Neuronal stem cell (in vitro differentiated cells): ENCODE measurements around the gene DNER.

Experiments
- DNase-seq: peaks from one replicate; pipeline ENCODE4 v3.0.0-alpha.2; 2013; ENCODE audit warnings: low spot score
- H2AFZ ChIP-seq: one replicate; pipeline ENCODE4 v1.6.1; 2013; ENCODE audit warnings: mild to moderate bottlenecking, low read length, inconsistent platforms
- H2AK5ac ChIP-seq: 2 replicates; pipeline ENCODE4 v1.6.1; 2013; ENCODE audit warnings: low read depth, mild to moderate bottlenecking, inconsistent platforms, low read length, moderate library complexity, mixed read lengths
- H2BK120ac ChIP-seq: 2 replicates; pipeline ENCODE4 v1.6.1; 2013; ENCODE audit warnings: low read depth, mild to moderate bottlenecking, inconsistent platforms, low read length, moderate library complexity, mixed read lengths
- H2BK12ac ChIP-seq: one replicate; pipeline ENCODE4 v1.6.1; 2013; ENCODE audit warnings: low read length, inconsistent platforms
- H2BK15ac ChIP-seq: 2 replicates; pipeline ENCODE4 v1.6.1; 2013; ENCODE audit warnings: mild to moderate bottlenecking, low read length, inconsistent platforms, mixed read lengths
- H2BK5ac ChIP-seq: one replicate; pipeline ENCODE4 v1.6.1; 2013; ENCODE audit warnings: inconsistent platforms, mild to moderate bottlenecking, low read length, moderate library complexity
- H3K14ac ChIP-seq: one replicate; pipeline ENCODE4 v1.6.1; 2013; ENCODE audit warnings: low read length, inconsistent platforms
- H3K18ac ChIP-seq: 2 replicates; pipeline ENCODE4 v1.6.1; 2013; ENCODE audit warnings: low read length, inconsistent platforms
- H3K23ac ChIP-seq: 2 replicates; pipeline ENCODE4 v1.6.1; 2013; ENCODE audit warnings: low read depth, mild to moderate bottlenecking, mixed read lengths, low read length, inconsistent platforms; ENCODE audit not compliant: poor library complexity
- H3K27ac ChIP-seq: replicated peaks from 3 replicates; pipeline ENCODE4 v1.5.1; 2013; ENCODE audit warnings: low read length, inconsistent platforms
- H3K27me3 ChIP-seq, 3 experiments: 2 replicates each; pipeline ENCODE4 v1.6.1; 2013; ENCODE audit warnings: low read length in 3 of 3, mild to moderate bottlenecking in 2 of 3, inconsistent platforms in 1 of 3, low read depth in 1 of 3, mixed read lengths in 1 of 3, moderate library complexity in 1 of 3; ENCODE audit not compliant: control insufficient read depth in 3 of 3, insufficient read depth in 3 of 3
- H3K36me3 ChIP-seq, 2 donors: replicated peaks in 1 of 2; 2 replicates each; pipeline ENCODE4 v1.6.1; 2013; ENCODE audit warnings: low read length in 2 of 2; ENCODE audit not compliant: control insufficient read depth in 2 of 2, insufficient read depth in 2 of 2
- H3K4ac ChIP-seq: 2 replicates; pipeline ENCODE4 v1.6.1; 2013; ENCODE audit warnings: inconsistent platforms, mild to moderate bottlenecking, low read length, moderate library complexity
- H3K4me1 ChIP-seq, 2 donors: 1 replicate in 1 of 2; 2 replicates in 1 of 2; pipeline ENCODE4 v1.6.1; 2013; ENCODE audit warnings: low read length in 2 of 2, low read depth in 1 of 2; ENCODE audit not compliant: control insufficient read depth in 2 of 2, insufficient read depth in 1 of 2
- H3K4me2 ChIP-seq: one replicate; pipeline ENCODE4 v1.6.1; 2013; ENCODE audit warnings: mild to moderate bottlenecking, low read length, inconsistent platforms; ENCODE audit not compliant: insufficient read depth, poor library complexity, severe bottlenecking
- H3K4me3 ChIP-seq, 2 donors: 2 replicates each; pipeline ENCODE4 v1.5.1; 2013; ENCODE audit warnings: low read length in 2 of 2, mild to moderate bottlenecking in 2 of 2, inconsistent platforms in 1 of 2, moderate library complexity in 1 of 2
- H3K79me1 ChIP-seq: one replicate; pipeline ENCODE4 v1.6.1; 2013; ENCODE audit warnings: low read depth, mild to moderate bottlenecking, inconsistent platforms, low read length, moderate library complexity
- H3K9ac ChIP-seq: one replicate; pipeline ENCODE4 v1.6.1; 2013; ENCODE audit warnings: mild to moderate bottlenecking, low read depth, low read length, inconsistent platforms; ENCODE audit not compliant: poor library complexity
- H3K9me3 ChIP-seq, 2 donors: replicated peaks in 1 of 2; 2 replicates each; pipeline versions ENCODE3 to v1.6.1; 2013; ENCODE audit warnings: low read length in 2 of 2, mild to moderate bottlenecking in 2 of 2, inconsistent platforms in 1 of 2, low read depth in 1 of 2, mixed read lengths in 1 of 2, moderate library complexity in 1 of 2; ENCODE audit not compliant: control insufficient read depth in 2 of 2, insufficient read depth in 1 of 2
- H4K8ac ChIP-seq: one replicate; pipeline ENCODE4 v1.6.1; 2013; ENCODE audit warnings: low read depth, mild to moderate bottlenecking, inconsistent platforms, low read length, moderate library complexity
- H4K91ac ChIP-seq: one replicate; pipeline ENCODE4 v1.6.1; 2013; ENCODE audit warnings: low read length, low read depth, mild to moderate bottlenecking, inconsistent platforms; ENCODE audit not compliant: poor library complexity
- WGBS, 2 donors: extraction: QIAGEN DNeasy Blood & Tissue Kit; methylation state at CpG; one replicate each; pipeline ENCODE4 v1.1.7; 2013; ENCODE audit warnings: missing lambda C conversion rate in 2 of 2, mixed read lengths in 1 of 2; ENCODE audit not compliant: insufficient read length in 2 of 2, insufficient replicate concordance in 1 of 2; ENCODE audit errors: extremely low coverage in 2 of 2; 5-methylcytosine and 5-hydroxymethylcytosine counted together

DNER gene

GRCh38 chr2:229462112-229462511 lies 252.2 kb downstream of the DNER start:
- H3K14ac ChIP-seq: no peak overlapping the region
- H3K4me2 ChIP-seq: no peak overlapping the region
- no peak overlapping the region for H2BK12ac ChIP-seq
- no peak overlapping the region for H2BK120ac ChIP-seq
- no peak overlapping the region for H3K27ac ChIP-seq
- H2AK5ac ChIP-seq: no peak overlapping the region
- H4K91ac ChIP-seq: no peak overlapping the region
- no peak overlapping the region for H2BK5ac ChIP-seq
- no peak overlapping the region for H3K4ac ChIP-seq
- H3K9me3 ChIP-seq: no peaks in the 10 kb centered on the region
- H3K23ac ChIP-seq: no peak overlapping the region
- no peak overlapping the region for H3K4me3 ChIP-seq
- H4K8ac ChIP-seq: no peak overlapping the region
- no peak for DNase-seq
- H2AFZ ChIP-seq: no peak overlapping the region
- no peaks in the 10 kb centered on the region for H3K27me3 ChIP-seq
- no peak overlapping the region for H3K9ac ChIP-seq
- H2BK15ac ChIP-seq: no peak overlapping the region
- no peaks in the 10 kb centered on the region for H3K4me1 ChIP-seq
- no peak overlapping the region for H3K18ac ChIP-seq
- no peaks in the 10 kb centered on the region for H3K79me1 ChIP-seq
- no peaks in the 10 kb centered on the region for H3K36me3 ChIP-seq

- no peak overlapping the region for H3K4me3 ChIP-seq
- no peak overlapping the region for H3K9ac ChIP-seq
- H3K14ac ChIP-seq: no peak overlapping the region
- no peak overlapping the region for H2BK120ac ChIP-seq
- no peaks in the 10 kb centered on the region for H3K4me1 ChIP-seq
- H3K36me3 ChIP-seq: no peaks in the 10 kb centered on the region
- H2AFZ ChIP-seq: no peak overlapping the region
- H2BK5ac ChIP-seq: no peak overlapping the region
- H3K27ac ChIP-seq: no peak overlapping the region
- WGBS, 2 donors: no CpG with 5 or more reads among the region's 6 CpGs
- H3K9me3 ChIP-seq: no peaks in the 10 kb centered on the region
- H3K23ac ChIP-seq: no peak overlapping the region
- no peaks in the 10 kb centered on the region for H3K79me1 ChIP-seq
- H3K4me2 ChIP-seq: no peak overlapping the region
- DNase-seq: no peak
- no peak overlapping the region for H2AK5ac ChIP-seq
- no peak overlapping the region for H4K8ac ChIP-seq
- no peaks in the 10 kb centered on the region for H3K27me3 ChIP-seq
- no peak overlapping the region for H2BK15ac ChIP-seq
- no peak overlapping the region for H2BK12ac ChIP-seq
- no peak overlapping the region for H4K91ac ChIP-seq
- no peak overlapping the region for H3K4ac ChIP-seq
- H3K18ac ChIP-seq: no peak overlapping the region
Observed at GRCh38 chr2:229456091-229456490, 258.3 kb downstream of the DNER start.

DNA sequence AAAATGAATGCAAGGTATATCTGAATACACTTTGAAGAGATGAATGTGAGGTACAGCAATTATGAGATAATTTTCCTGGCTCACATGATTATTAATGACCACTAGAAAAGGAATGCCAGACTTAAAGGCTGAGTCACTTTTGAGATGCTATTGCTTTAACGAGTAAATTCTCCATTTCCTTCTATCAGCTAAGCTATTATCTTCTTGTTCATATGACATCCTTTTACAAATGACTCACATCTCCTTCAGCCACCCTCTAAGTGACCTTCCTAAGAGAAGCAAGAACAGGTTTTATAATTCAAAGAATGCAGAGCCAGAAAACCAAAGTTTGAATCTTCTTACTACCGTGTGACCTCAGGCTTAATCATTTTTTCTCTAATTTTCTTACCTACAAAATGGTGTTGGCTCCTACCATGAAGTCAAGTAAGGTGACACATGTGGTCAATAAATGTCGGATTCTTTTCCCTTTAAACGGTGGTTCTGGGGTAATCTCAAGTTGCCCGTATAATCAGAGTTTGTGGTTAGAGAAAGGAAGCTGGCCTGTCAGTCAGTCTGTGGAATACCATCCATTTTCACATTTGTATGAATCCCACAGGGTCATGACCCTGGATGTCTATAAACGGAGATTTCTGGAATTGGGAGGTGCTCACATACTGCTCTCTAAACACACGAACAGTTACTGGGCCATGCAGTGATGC lies 259.3 kb downstream of the DNER start:
- H2BK12ac ChIP-seq: no peak overlapping the region
- no peaks in the 10 kb centered on the region for H3K27me3 ChIP-seq
- H4K8ac ChIP-seq: no peak overlapping the region
- H3K9me3 ChIP-seq: no peaks in the 10 kb centered on the region
- H2AFZ ChIP-seq: no peak overlapping the region
- H3K27ac ChIP-seq: no peak overlapping the region
- no peak overlapping the region for H3K23ac ChIP-seq
- H3K9ac ChIP-seq: no peak overlapping the region
- H3K4me1 ChIP-seq: no peaks in the 10 kb centered on the region
- H3K4me2 ChIP-seq: no peak overlapping the region
- no peak overlapping the region for H2BK15ac ChIP-seq
- no CpG with 5 or more reads among the region's 7 CpGs for WGBS, 2 donors
- H3K4ac ChIP-seq: no peak overlapping the region
- DNase-seq: no peak
- H4K91ac ChIP-seq: no peak overlapping the region
- H3K4me3 ChIP-seq: no peak overlapping the region
- no peaks in the 10 kb centered on the region for H3K36me3 ChIP-seq
- no peaks in the 10 kb centered on the region for H3K79me1 ChIP-seq
- no peak overlapping the region for H2BK5ac ChIP-seq
- H3K14ac ChIP-seq: no peak overlapping the region
- no peak overlapping the region for H2BK120ac ChIP-seq
- H2AK5ac ChIP-seq: no peak overlapping the region
- no peak overlapping the region for H3K18ac ChIP-seq

GRCh38 chr2:229453230-229453629 lies 261.1 kb downstream of the DNER start:
- no peak overlapping the region for H2BK120ac ChIP-seq
- H2AFZ ChIP-seq: no peak overlapping the region
- no peak overlapping the region for H2AK5ac ChIP-seq
- H3K4ac ChIP-seq: no peak overlapping the region
- no peaks in the 10 kb centered on the region for H3K27me3 ChIP-seq
- H3K23ac ChIP-seq: no peak overlapping the region
- no peaks in the 10 kb centered on the region for H3K9me3 ChIP-seq
- H3K4me2 ChIP-seq: no peak overlapping the region
- no peak overlapping the region for H3K18ac ChIP-seq
- no peaks in the 10 kb centered on the region for H3K79me1 ChIP-seq
- H3K9ac ChIP-seq: no peak overlapping the region
- no peak overlapping the region for H4K91ac ChIP-seq
- H3K36me3 ChIP-seq: no peaks in the 10 kb centered on the region
- no peak overlapping the region for H2BK15ac ChIP-seq
- H2BK5ac ChIP-seq: no peak overlapping the region
- no peak overlapping the region for H2BK12ac ChIP-seq
- no peak overlapping the region for H3K14ac ChIP-seq
- H3K4me1 ChIP-seq: no peaks in the 10 kb centered on the region
- no peak for DNase-seq
- no peak overlapping the region for H3K4me3 ChIP-seq
- H3K27ac ChIP-seq: no peak overlapping the region
- H4K8ac ChIP-seq: no peak overlapping the region
